Hepatocyte (in vitro differentiated cells): ENCODE data around the gene APBA2.
"Not testable (repeated sequence)": the region's sequence is repeated elsewhere in the genome, so short reads cannot be mapped to it uniquely, and the experiment has no call there.

Source experiments
- EZH2 ChIP-seq: fragments of 200-600 bp; sonication (generic); IDR thresholded peaks from 2 replicates; pipeline ENCODE4 v1.6.1; 2016; ENCODE audit warnings: antibody characterized with exemption, mild to moderate bottlenecking, borderline replicate concordance
- TF ChIP-seq, protein P1 (sequence below): fragments of 200-600 bp; sonication (generic); IDR thresholded peaks from 2 replicates; pipeline ENCODE4 v1.5.1; 2016; ENCODE audit warnings: antibody characterized with exemption, mild to moderate bottlenecking; ENCODE audit not compliant: poor library complexity

DNA sequence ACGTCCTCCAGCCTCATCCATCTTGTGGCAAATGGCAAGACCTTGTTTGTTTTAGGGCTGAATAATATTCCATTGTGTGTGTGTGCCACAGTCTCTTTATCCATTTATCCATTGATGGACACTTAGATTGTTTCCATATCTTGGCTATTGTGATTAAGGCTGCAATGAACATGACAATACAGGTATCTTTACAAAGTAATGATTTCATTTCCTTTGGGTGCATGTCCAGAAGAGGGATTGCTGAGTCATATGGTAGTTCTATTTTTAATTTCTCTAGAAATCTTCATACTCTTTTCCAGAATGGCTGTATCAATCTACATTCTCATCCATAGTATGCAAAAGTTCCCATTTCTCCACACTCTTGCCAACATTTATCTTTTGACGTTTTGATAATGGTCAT lies 31.2 kb upstream of the APBA2 start:
- TF ChIP-seq, protein P1, sequence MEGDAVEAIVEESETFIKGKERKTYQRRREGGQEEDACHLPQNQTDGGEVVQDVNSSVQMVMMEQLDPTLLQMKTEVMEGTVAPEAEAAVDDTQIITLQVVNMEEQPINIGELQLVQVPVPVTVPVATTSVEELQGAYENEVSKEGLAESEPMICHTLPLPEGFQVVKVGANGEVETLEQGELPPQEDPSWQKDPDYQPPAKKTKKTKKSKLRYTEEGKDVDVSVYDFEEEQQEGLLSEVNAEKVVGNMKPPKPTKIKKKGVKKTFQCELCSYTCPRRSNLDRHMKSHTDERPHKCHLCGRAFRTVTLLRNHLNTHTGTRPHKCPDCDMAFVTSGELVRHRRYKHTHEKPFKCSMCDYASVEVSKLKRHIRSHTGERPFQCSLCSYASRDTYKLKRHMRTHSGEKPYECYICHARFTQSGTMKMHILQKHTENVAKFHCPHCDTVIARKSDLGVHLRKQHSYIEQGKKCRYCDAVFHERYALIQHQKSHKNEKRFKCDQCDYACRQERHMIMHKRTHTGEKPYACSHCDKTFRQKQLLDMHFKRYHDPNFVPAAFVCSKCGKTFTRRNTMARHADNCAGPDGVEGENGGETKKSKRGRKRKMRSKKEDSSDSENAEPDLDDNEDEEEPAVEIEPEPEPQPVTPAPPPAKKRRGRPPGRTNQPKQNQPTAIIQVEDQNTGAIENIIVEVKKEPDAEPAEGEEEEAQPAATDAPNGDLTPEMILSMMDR: not testable (repeated sequence)
- TF ChIP-seq EZH2: not testable (repeated sequence)
